ENCODE results near the gene RABGAP1.
A peak's percentile ranks its signal among the peaks of the same experiment; 100 is the strongest.

RABGAP1 gene

DNA sequence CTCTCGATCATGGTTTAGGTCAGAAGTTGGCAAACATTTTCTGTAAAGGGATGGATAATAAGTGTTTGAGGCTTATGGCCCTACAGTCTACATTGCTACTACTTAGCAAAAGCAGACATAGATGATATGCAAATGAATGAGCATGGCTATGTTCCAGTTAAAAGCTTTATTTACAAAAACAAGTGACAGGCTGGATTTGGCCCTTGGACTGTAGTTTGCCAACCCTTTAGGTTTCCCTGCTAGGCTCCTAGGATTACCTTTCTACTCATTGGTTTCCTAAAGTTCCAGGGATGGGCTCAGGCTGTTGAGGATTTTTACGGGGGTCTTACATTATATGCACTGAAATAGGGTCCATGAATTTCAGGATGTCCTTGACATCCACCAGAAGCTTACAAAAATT lies 150.1 kb downstream of the RABGAP1 start:
- no peaks in the 10 kb centered on the region for H3K9me3 ChIP-seq (replicated peaks; ENCODE audit: insufficient read depth, low read length)
- no peaks in the 10 kb centered on the region for H4K20me1 ChIP-seq (ENCODE audit: insufficient read depth, low read length)
- no peaks in the 10 kb centered on the region for H3K9me2 ChIP-seq (replicated peaks; ENCODE audit: insufficient read depth, low read length)
- H3K4me1 ChIP-seq (ENCODE audit: low read length) = peaks cover 23% of the 10 kb centered on the region
- no peak overlapping the region for H2AFZ ChIP-seq (ENCODE audit: low read length)
- H3K79me2 ChIP-seq (ENCODE audit: low read length) = no peaks in the 10 kb centered on the region
- peaks cover 11% of the 10 kb centered on the region for H3F3A ChIP-seq (ENCODE audit: insufficient read depth, low read length)
- TF ChIP-seq EZH2 (optimal IDR thresholded peaks at IDR 0.05; ENCODE audit: low read depth, low read length) (no peak), EZH2phosphoT487 (IDR thresholded peaks at IDR 0.05; ENCODE audit: low read length) (no peak)
- TF ChIP-seq, protein P1, sequence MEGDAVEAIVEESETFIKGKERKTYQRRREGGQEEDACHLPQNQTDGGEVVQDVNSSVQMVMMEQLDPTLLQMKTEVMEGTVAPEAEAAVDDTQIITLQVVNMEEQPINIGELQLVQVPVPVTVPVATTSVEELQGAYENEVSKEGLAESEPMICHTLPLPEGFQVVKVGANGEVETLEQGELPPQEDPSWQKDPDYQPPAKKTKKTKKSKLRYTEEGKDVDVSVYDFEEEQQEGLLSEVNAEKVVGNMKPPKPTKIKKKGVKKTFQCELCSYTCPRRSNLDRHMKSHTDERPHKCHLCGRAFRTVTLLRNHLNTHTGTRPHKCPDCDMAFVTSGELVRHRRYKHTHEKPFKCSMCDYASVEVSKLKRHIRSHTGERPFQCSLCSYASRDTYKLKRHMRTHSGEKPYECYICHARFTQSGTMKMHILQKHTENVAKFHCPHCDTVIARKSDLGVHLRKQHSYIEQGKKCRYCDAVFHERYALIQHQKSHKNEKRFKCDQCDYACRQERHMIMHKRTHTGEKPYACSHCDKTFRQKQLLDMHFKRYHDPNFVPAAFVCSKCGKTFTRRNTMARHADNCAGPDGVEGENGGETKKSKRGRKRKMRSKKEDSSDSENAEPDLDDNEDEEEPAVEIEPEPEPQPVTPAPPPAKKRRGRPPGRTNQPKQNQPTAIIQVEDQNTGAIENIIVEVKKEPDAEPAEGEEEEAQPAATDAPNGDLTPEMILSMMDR (IDR thresholded peaks at IDR 0.05; ENCODE audit: low read length) = no peak
- no peak overlapping the region for H3K4me3 ChIP-seq (ENCODE audit: low read length)
- no peak for DNase-seq
- no peaks in the 10 kb centered on the region for H3K36me3 ChIP-seq (replicated peaks; ENCODE audit: insufficient read depth, low read length)
- no peak overlapping the region for H3K27ac ChIP-seq (ENCODE audit: low read length)
- no peak overlapping the region for H3K4me2 ChIP-seq (ENCODE audit: low read depth, low read length)
- H3K9ac ChIP-seq (ENCODE audit: low read length) = no peak overlapping the region
- no peaks in the 10 kb centered on the region for H3K27me3 ChIP-seq (replicated peaks; ENCODE audit: insufficient read depth, low read length)

DNA sequence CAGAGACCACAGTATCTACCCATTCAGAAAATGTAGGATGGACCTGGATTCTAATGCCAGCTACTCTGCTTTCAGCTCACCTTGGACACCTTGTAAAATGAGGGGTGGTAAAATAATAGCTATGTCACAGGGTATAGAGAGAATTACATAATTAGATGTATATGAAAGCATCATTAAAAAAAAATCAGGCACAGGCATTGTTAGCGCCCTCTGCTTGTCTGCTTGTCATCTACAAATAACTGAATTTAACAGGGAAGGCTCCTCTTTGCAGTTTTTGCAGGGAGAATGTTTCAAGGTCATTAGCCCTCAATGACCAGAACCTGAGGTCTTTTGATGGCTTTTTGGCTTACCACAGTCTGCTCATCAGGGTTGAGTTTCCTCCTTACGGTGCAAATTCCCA lies 150.6 kb downstream of the RABGAP1 start:
- Histone ChIP-seq H4K20me1 (ENCODE audit: insufficient read depth, low read length) (no peaks in the 10 kb centered on the region), H3K36me3 (replicated peaks; ENCODE audit: insufficient read depth, low read length) (no peaks in the 10 kb centered on the region), H3K4me3 (ENCODE audit: low read length) (no peak overlapping the region), H3K4me2 (ENCODE audit: low read depth, low read length) (no peak overlapping the region), H3K9me3 (replicated peaks; ENCODE audit: insufficient read depth, low read length) (no peaks in the 10 kb centered on the region), H3K9me2 (replicated peaks; ENCODE audit: insufficient read depth, low read length) (no peaks in the 10 kb centered on the region), H2AFZ (ENCODE audit: low read length) (no peak overlapping the region), H3F3A (ENCODE audit: insufficient read depth, low read length) (peaks cover 11% of the 10 kb centered on the region), H3K9ac (ENCODE audit: low read length) (no peak overlapping the region), H3K79me2 (ENCODE audit: low read length) (no peaks in the 10 kb centered on the region), H3K4me1 (ENCODE audit: low read length) (peaks cover 18% of the 10 kb centered on the region), H3K27me3 (replicated peaks; ENCODE audit: insufficient read depth, low read length) (no peaks in the 10 kb centered on the region), H3K27ac (ENCODE audit: low read length) (no peak overlapping the region)
- TF ChIP-seq, protein P1 (IDR thresholded peaks at IDR 0.05; ENCODE audit: low read length) = peak; percentile 36
- no peak for TF ChIP-seq EZH2phosphoT487 (IDR thresholded peaks at IDR 0.05; ENCODE audit: low read length)
- DNase-seq = no peak

DNA sequence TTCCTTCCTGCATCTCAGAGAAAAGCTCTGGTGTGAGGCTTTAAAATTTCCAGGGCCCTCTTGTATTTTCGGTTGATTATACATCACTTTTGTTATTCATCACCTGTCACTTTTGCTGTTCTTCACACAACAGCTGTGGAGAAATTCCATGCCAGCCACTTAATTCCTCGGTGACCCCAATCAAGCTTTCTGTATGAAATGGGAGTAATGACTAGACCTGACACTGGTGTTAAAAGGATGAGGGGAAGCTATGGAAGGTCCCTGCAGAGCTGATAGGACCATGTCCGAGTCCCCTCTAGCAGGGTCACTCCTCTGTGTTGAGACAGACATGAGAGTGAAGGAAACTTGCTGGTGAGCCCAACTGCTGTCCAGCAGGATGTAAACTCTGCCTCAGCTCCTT lies 152.3 kb downstream of the RABGAP1 start:
- no peaks in the 10 kb centered on the region; the same call in 1 of the 2 replicates for H3F3A ChIP-seq (ENCODE audit: insufficient read depth, low read length)
- no peak overlapping the region for H3K9ac ChIP-seq (ENCODE audit: low read length)
- no peaks in the 10 kb centered on the region for H4K20me1 ChIP-seq (ENCODE audit: insufficient read depth, low read length)
- H2AFZ ChIP-seq (ENCODE audit: low read length) = no peak overlapping the region
- H3K4me1 ChIP-seq (ENCODE audit: low read length) = peaks cover 6% of the 10 kb centered on the region; the same call in 1 of the 2 replicates
- H3K4me3 ChIP-seq (ENCODE audit: low read length) = no peak overlapping the region
- TF ChIP-seq EZH2phosphoT487 (IDR thresholded peaks at IDR 0.05; ENCODE audit: low read length) = no peak
- no peak for TF ChIP-seq EZH2 (optimal IDR thresholded peaks at IDR 0.05; ENCODE audit: low read depth, low read length)
- no peaks in the 10 kb centered on the region for H3K79me2 ChIP-seq (ENCODE audit: low read length)
- no peak for DNase-seq
- H3K27me3 ChIP-seq (replicated peaks; ENCODE audit: insufficient read depth, low read length) = no peaks in the 10 kb centered on the region
- no peak overlapping the region for H3K27ac ChIP-seq (ENCODE audit: low read length)
- H3K36me3 ChIP-seq (replicated peaks; ENCODE audit: insufficient read depth, low read length) = no peaks in the 10 kb centered on the region
- H3K4me2 ChIP-seq (ENCODE audit: low read depth, low read length) = no peak overlapping the region
- no peaks in the 10 kb centered on the region for H3K9me2 ChIP-seq (replicated peaks; ENCODE audit: insufficient read depth, low read length)
- H3K9me3 ChIP-seq (replicated peaks; ENCODE audit: insufficient read depth, low read length) = no peaks in the 10 kb centered on the region

DNA sequence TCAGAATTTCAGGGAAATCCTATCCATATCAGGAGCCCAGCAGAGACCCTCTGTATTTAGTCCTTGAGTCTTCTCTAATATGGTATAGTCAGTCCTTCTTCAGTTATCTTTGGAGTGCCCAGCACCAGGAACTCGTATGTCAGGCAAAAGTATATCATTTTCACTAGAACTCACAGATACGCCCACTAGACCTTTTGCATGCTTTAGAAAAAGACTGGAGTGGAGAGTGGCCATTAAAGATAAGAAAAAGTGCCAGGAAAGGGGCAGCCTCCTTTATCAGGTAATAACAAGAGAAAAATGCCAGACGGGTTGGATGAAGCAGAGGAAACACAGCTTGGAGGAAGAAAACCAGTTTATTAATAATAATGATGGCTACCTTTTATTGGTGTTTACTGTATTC lies 156.2 kb downstream of the RABGAP1 start:
- Histone ChIP-seq H3K4me1 (ENCODE audit: low read length) (peaks cover 6% of the 10 kb centered on the region; the same call in 1 of the 2 replicates), H3K27ac (ENCODE audit: low read length) (no peak overlapping the region), H3K9ac (ENCODE audit: low read length) (no peak overlapping the region), H3K4me3 (ENCODE audit: low read length) (no peak overlapping the region), H3K4me2 (ENCODE audit: low read depth, low read length) (no peak overlapping the region), H3K36me3 (replicated peaks; ENCODE audit: insufficient read depth, low read length) (0 out of 2 replicates have a peak, but pooled peaks cover 4% of the 10 kb centered on the region), H3F3A (ENCODE audit: insufficient read depth, low read length) (no peaks in the 10 kb centered on the region), H3K79me2 (ENCODE audit: low read length) (no peaks in the 10 kb centered on the region), H3K9me3 (replicated peaks; ENCODE audit: insufficient read depth, low read length) (no peaks in the 10 kb centered on the region), H3K9me2 (replicated peaks; ENCODE audit: insufficient read depth, low read length) (no peaks in the 10 kb centered on the region), H2AFZ (ENCODE audit: low read length) (no peak overlapping the region), H3K27me3 (replicated peaks; ENCODE audit: insufficient read depth, low read length) (no peaks in the 10 kb centered on the region), H4K20me1 (ENCODE audit: insufficient read depth, low read length) (no peaks in the 10 kb centered on the region)
- no peak for DNase-seq
- TF ChIP-seq, protein P1 (IDR thresholded peaks at IDR 0.05; ENCODE audit: low read length) = no peak
- no peak for TF ChIP-seq EZH2 (optimal IDR thresholded peaks at IDR 0.05; ENCODE audit: low read depth, low read length)
- no peak for TF ChIP-seq EZH2phosphoT487 (IDR thresholded peaks at IDR 0.05; ENCODE audit: low read length)
